HepG2 (cell line): ENCODE results near the gene KCTD19. TPM values are rescaled to one million over a fixed set of nuclear protein-coding genes. Genes with fewer than 3 reads are reported as not detected.

Experiments used
- DNMT1 ChIP-seq: sonication (generic); formaldehyde crosslinking; IDR thresholded peaks from 2 replicates; pipeline ENCODE4 v1.5.1; 2020; ENCODE audit warnings: mild to moderate bottlenecking, missing genetic modification reagents
- DPF2 ChIP-seq: sonication (generic); formaldehyde crosslinking; IDR thresholded peaks from 2 replicates; pipeline ENCODE4 v1.4.0; 2020; ENCODE audit warnings: mild to moderate bottlenecking, low read depth, missing genetic modification reagents, borderline replicate concordance
- JDP2 ChIP-seq: sonication (generic); formaldehyde crosslinking; IDR thresholded peaks from 2 replicates; pipeline ENCODE4 v1.8.1; 2022; ENCODE audit warnings: missing genetic modification reagents, borderline replicate concordance
- MYNN ChIP-seq: sonication (generic); formaldehyde crosslinking; IDR thresholded peaks from 2 replicates; pipeline ENCODE4 v1.4.0; 2020; ENCODE audit warnings: mild to moderate bottlenecking, low read depth, missing genetic modification reagents
- ONECUT2 ChIP-seq: sonication (generic); formaldehyde crosslinking; IDR thresholded peaks from 2 replicates; pipeline ENCODE4 v1.4.0; 2020; ENCODE audit warnings: missing genetic modification reagents
- POGZ ChIP-seq: sonication (generic); formaldehyde crosslinking; IDR thresholded peaks from 2 replicates; pipeline ENCODE4 v1.4.0; 2020; ENCODE audit warnings: mild to moderate bottlenecking, missing genetic modification reagents
- TAF15 ChIP-seq: fragments of 200-400 bp; formaldehyde crosslinking; IDR thresholded peaks from one replicate; pipeline ENCODE4 v1.6.1; 2018; ENCODE audit warnings: mild to moderate bottlenecking, low read depth, low read length; ENCODE audit not compliant: poor library complexity, severe bottlenecking
- TBL1XR1 ChIP-seq: fragments of 150-350 bp; IDR thresholded peaks from 2 replicates; pipeline ENCODE4 v1.6.1; 2014; ENCODE audit warnings: borderline replicate concordance, low read length; ENCODE audit not compliant: partially characterized antibody
- TGIF2 ChIP-seq: IDR thresholded peaks from 2 replicates; pipeline ENCODE4 v1.6.1; 2016; ENCODE audit warnings: control low read depth, missing compliant biosample characterization
- TIGD3 ChIP-seq: sonication (generic); formaldehyde crosslinking; IDR thresholded peaks from 2 replicates; pipeline ENCODE4 v1.5.1; 2020; ENCODE audit warnings: mild to moderate bottlenecking, missing genetic modification reagents, borderline replicate concordance
- ZNF12 ChIP-seq: sonication (generic); formaldehyde crosslinking; IDR thresholded peaks from 2 replicates; pipeline ENCODE4 v1.5.0; 2020; ENCODE audit warnings: missing genetic modification reagents
- ZNF138 ChIP-seq: sonication (generic); formaldehyde crosslinking; IDR thresholded peaks from 2 replicates; pipeline ENCODE4 v1.5.0; 2020; ENCODE audit warnings: mild to moderate bottlenecking, low read depth, missing genetic modification reagents
- ZNF225 ChIP-seq: sonication (generic); formaldehyde crosslinking; IDR thresholded peaks from 2 replicates; pipeline ENCODE4 v1.4.0; 2020; ENCODE audit warnings: mild to moderate bottlenecking, missing genetic modification reagents
- ZNF264 ChIP-seq: sonication (generic); formaldehyde crosslinking; IDR thresholded peaks from 2 replicates; pipeline ENCODE4 v1.4.0; 2020; ENCODE audit warnings: missing genetic modification reagents
- ZNF496 ChIP-seq: sonication (generic); formaldehyde crosslinking; IDR thresholded peaks from 2 replicates; pipeline ENCODE4 v1.8.1; 2023; ENCODE audit warnings: mild to moderate bottlenecking, moderate library complexity, missing genetic modification reagents; ENCODE audit not compliant: insufficient replicate concordance
- ZNF563 ChIP-seq: sonication (generic); formaldehyde crosslinking; IDR thresholded peaks from 2 replicates; pipeline ENCODE4 v1.8.0; 2022; ENCODE audit warnings: mild to moderate bottlenecking, moderate library complexity, missing genetic modification reagents
- ZNF607 ChIP-seq: sonication (generic); formaldehyde crosslinking; IDR thresholded peaks from 2 replicates; pipeline ENCODE4 v1.5.1; 2020; ENCODE audit warnings: missing genetic modification reagents, mild to moderate bottlenecking, borderline replicate concordance
- ZSCAN29 ChIP-seq: sonication (generic); formaldehyde crosslinking; conservative IDR thresholded peaks from 2 replicates; pipeline ENCODE4 v1.4.0; 2020; ENCODE audit warnings: mild to moderate bottlenecking, missing genetic modification reagents
- polyA plus RNA-seq, 8 experiments: library from polyadenylated mRNA; depleted of rRNA in 3 of 8; stranded (reverse) in 7 of 8; unstranded in 1 of 8; fragments of >200 nt; fragmentation: Illumina TruSeq in 4 of 8; extraction: Trizol in 4 of 8; gene quantifications; 2 replicates each; pipeline versions ENCODE4 v1.2.1 to v1.2.3, GENCODE V29; 2011 to 2016; ENCODE audit warnings: low read depth in 4 of 8, missing spikeins in 1 of 8, mixed read lengths in 1 of 8; ENCODE audit not compliant: insufficient read depth in 1 of 8
- total RNA-seq, 5 experiments: library from RNA; depleted of rRNA; stranded (reverse); fragments of >200 nt; fragmentation: Illumina TruSeq; extraction: Trizol; gene quantifications; 2 replicates each; pipeline ENCODE4 v1.2.3, GENCODE V29; 2016; ENCODE audit warnings: low read depth in 1 of 5
- TF ChIP-seq, protein P1 (sequence below): sonication (generic); formaldehyde crosslinking; IDR thresholded peaks from 2 replicates; pipeline ENCODE4 v1.9.0; 2021; ENCODE audit warnings: missing genetic modification reagents, borderline replicate concordance
- TF ChIP-seq, protein P2 (sequence below): sonication (generic); formaldehyde crosslinking; IDR thresholded peaks from 2 replicates; pipeline ENCODE4 v1.5.0; 2020; ENCODE audit warnings: missing genetic modification reagents
- TF ChIP-seq, protein P3 (sequence below): IDR thresholded peaks from 2 replicates; pipeline ENCODE4 v1.6.1; 2016; ENCODE audit warnings: mild to moderate bottlenecking
- TF ChIP-seq, protein P4 (sequence below): IDR thresholded peaks from 2 replicates; pipeline ENCODE4 v1.6.1; 2018; ENCODE audit warnings: missing genetic modification reagents, mild to moderate bottlenecking, missing compliant biosample characterization

The KCTD19 gene
- total and polyA plus RNA-seq, 2 of the 13 experiments (the other 11 are each of a cell fraction or from before 2014, with no cell fraction given), result not detected

GRCh38 chr16:67278773-67279295 is 47.7 kb downstream of the KCTD19 start (continued):
- no peak for TF ChIP-seq TBL1XR1
- no peak for TF ChIP-seq DNMT1 (CRISPR knock-in tag)
- TF ChIP-seq ZSCAN29 (CRISPR knock-in tag), result no peak
- no peak for TF ChIP-seq ZNF607 (CRISPR knock-in tag)
- no peak for TF ChIP-seq ZNF12 (CRISPR knock-in tag)
- no peak for TF ChIP-seq ZNF264 (CRISPR knock-in tag)
- TF ChIP-seq, protein P1, sequence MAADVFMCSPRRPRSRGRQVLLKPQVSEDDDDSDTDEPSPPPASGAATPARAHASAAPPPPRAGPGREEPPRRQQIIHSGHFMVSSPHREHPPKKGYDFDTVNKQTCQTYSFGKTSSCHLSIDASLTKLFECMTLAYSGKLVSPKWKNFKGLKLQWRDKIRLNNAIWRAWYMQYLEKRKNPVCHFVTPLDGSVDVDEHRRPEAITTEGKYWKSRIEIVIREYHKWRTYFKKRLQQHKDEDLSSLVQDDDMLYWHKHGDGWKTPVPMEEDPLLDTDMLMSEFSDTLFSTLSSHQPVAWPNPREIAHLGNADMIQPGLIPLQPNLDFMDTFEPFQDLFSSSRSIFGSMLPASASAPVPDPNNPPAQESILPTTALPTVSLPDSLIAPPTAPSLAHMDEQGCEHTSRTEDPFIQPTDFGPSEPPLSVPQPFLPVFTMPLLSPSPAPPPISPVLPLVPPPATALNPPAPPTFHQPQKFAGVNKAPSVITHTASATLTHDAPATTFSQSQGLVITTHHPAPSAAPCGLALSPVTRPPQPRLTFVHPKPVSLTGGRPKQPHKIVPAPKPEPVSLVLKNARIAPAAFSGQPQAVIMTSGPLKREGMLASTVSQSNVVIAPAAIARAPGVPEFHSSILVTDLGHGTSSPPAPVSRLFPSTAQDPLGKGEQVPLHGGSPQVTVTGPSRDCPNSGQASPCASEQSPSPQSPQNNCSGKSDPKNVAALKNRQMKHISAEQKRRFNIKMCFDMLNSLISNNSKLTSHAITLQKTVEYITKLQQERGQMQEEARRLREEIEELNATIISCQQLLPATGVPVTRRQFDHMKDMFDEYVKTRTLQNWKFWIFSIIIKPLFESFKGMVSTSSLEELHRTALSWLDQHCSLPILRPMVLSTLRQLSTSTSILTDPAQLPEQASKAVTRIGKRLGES, result no peak
- TF ChIP-seq ZNF138, result no peak
- TF ChIP-seq POGZ (CRISPR knock-in tag), result no peak; the same call in 1 of the 2 replicates
- no peak for TF ChIP-seq ONECUT2 (CRISPR knock-in tag)
- TF ChIP-seq, protein P2, sequence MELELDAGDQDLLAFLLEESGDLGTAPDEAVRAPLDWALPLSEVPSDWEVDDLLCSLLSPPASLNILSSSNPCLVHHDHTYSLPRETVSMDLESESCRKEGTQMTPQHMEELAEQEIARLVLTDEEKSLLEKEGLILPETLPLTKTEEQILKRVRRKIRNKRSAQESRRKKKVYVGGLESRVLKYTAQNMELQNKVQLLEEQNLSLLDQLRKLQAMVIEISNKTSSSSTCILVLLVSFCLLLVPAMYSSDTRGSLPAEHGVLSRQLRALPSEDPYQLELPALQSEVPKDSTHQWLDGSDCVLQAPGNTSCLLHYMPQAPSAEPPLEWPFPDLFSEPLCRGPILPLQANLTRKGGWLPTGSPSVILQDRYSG (CRISPR knock-in tag), result peak; percentile 18; the same call in 1 of the 2 replicates
- TF ChIP-seq JDP2 (CRISPR knock-in tag), result no peak
- TF ChIP-seq MYNN (CRISPR knock-in tag), result 0 out of 2 replicates have a peak, but pooled peaks have one; percentile 20
- TF ChIP-seq, protein P3, sequence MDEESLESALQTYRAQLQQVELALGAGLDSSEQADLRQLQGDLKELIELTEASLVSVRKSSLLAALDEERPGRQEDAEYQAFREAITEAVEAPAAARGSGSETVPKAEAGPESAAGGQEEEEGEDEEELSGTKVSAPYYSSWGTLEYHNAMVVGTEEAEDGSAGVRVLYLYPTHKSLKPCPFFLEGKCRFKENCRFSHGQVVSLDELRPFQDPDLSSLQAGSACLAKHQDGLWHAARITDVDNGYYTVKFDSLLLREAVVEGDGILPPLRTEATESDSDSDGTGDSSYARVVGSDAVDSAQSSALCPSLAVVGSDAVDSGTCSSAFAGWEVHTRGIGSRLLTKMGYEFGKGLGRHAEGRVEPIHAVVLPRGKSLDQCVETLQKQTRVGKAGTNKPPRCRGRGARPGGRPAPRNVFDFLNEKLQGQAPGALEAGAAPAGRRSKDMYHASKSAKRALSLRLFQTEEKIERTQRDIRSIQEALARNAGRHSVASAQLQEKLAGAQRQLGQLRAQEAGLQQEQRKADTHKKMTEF (CRISPR knock-in tag), result peak; percentile 30; the same call in 1 of the 2 replicates
- TF ChIP-seq ZNF496 (CRISPR knock-in tag), result no peak
- TF ChIP-seq TIGD3 (CRISPR knock-in tag), result no peak; the same call in 1 of the 2 replicates
- TF ChIP-seq TAF15, result no peak
- TF ChIP-seq ZNF563 (CRISPR knock-in tag), result no peak; the same call in none of the 2 replicates
- peak; percentile 33; the same call in 1 of the 2 replicates for TF ChIP-seq ZNF225
- TF ChIP-seq DPF2 (CRISPR knock-in tag), result no peak
- 0 out of 2 replicates have a peak, but pooled peaks have one; percentile 52 for TF ChIP-seq TGIF2 (CRISPR knock-in tag)
- TF ChIP-seq, protein P4, sequence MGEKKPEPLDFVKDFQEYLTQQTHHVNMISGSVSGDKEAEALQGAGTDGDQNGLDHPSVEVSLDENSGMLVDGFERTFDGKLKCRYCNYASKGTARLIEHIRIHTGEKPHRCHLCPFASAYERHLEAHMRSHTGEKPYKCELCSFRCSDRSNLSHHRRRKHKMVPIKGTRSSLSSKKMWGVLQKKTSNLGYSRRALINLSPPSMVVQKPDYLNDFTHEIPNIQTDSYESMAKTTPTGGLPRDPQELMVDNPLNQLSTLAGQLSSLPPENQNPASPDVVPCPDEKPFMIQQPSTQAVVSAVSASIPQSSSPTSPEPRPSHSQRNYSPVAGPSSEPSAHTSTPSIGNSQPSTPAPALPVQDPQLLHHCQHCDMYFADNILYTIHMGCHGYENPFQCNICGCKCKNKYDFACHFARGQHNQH, result peak; percentile 34; the same call in 1 of the 2 replicates
